ENCODE data around the gene LSM12. TPM values are rescaled to one million over a fixed set of nuclear protein-coding genes. Genes with fewer than 3 reads are reported as not detected.

The LSM12 gene
- total RNA-seq, 1 experiment from 2014 or later, result 85.5 TPM

- Mint-ChIP-seq H3K4me3 (ENCODE audit: unreplicated experiment) (no peak overlapping the region), H3K4me1 (ENCODE audit: low read depth, unreplicated experiment) (no peaks in the 10 kb centered on the region), H3K27ac (ENCODE audit: unreplicated experiment) (no peak overlapping the region), H3K27me3 (ENCODE audit: insufficient read depth, unreplicated experiment) (peaks cover 22% of the 10 kb centered on the region), H3K36me3 (ENCODE audit: insufficient read depth, unreplicated experiment) (no peaks in the 10 kb centered on the region), H3K9me3 (ENCODE audit: unreplicated experiment) (no peaks in the 10 kb centered on the region)
- BruUV-seq (replicated peaks), result no TSS peak
- CTCF ChIA-PET, result no interaction called here
- Histone ChIP-seq H3K27me3 (replicated peaks; ENCODE audit: control insufficient read depth, insufficient read depth, low read length) (peaks cover 3% of the 10 kb centered on the region), H3K4me3 (ENCODE audit: low read depth, low read length) (no peak overlapping the region), H3K9me3 (no peaks in the 10 kb centered on the region), H3K36me3 (ENCODE audit: control insufficient read depth, insufficient read depth, low read length) (no peaks in the 10 kb centered on the region), H3K4me1 (peaks cover 12% of the 10 kb centered on the region; the same call in 1 of the 2 replicates)
- TF ChIP-seq, protein P1, sequence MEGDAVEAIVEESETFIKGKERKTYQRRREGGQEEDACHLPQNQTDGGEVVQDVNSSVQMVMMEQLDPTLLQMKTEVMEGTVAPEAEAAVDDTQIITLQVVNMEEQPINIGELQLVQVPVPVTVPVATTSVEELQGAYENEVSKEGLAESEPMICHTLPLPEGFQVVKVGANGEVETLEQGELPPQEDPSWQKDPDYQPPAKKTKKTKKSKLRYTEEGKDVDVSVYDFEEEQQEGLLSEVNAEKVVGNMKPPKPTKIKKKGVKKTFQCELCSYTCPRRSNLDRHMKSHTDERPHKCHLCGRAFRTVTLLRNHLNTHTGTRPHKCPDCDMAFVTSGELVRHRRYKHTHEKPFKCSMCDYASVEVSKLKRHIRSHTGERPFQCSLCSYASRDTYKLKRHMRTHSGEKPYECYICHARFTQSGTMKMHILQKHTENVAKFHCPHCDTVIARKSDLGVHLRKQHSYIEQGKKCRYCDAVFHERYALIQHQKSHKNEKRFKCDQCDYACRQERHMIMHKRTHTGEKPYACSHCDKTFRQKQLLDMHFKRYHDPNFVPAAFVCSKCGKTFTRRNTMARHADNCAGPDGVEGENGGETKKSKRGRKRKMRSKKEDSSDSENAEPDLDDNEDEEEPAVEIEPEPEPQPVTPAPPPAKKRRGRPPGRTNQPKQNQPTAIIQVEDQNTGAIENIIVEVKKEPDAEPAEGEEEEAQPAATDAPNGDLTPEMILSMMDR (IDR thresholded peaks at IDR 0.05; ENCODE audit: insufficient read depth in 1 of 2, low read depth in 1 of 2, low read length in 1 of 2, severe bottlenecking in 1 of 2, unreplicated experiment in 1 of 2), result no peak
- DNase-seq, result no peak
- POLR2A ChIA-PET, result no interaction called here
- intact Hi-C loops (cut with micrococcal nuclease; ENCODE audit: unreplicated experiment), result no loop called here
Observed at GRCh38 chr17:43988301-43988700, 78.2 kb downstream of the LSM12 start.

DNA sequence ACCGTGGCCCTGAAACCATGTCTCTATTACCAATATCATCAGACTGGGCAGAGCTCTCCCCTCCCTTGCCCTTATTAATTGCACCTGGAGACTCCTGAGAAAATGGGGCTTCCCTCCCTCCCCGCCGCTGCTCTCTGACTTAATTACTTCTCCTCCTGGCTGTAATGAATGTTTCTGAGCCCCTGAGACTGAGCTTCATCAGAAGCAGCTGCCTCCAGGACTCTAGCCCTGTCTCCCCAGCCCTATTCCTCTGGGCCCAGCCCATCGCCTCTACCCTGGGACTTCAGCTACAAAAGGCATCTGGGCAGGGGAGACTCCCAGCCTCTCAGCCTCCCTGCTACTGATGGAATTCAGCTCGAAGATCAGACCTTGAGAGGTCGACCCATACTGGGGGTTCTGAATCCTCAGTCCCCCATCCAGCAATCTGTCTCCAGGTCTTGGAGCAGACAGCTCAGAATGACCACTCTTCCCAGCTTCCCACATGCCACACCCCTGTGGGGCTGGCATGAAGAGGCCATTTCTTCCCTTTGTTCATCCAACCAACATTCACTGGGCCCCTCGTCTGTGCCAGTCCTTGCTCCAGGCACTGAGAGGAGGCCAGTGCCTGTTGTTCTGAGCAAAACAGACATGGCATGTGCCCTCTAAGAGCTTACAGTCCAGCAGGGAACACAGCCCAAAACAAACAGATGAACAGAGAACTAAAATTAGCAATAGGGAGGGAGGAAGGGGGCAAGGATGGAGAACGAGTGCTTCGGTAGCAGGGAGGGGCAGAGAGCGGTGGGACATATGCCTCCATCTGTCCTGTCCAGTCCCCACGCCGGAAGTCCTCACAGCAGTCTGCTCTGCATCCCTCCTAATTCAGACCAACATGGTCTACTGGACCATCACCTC lies 79.1 kb downstream of the LSM12 start:
- H3K27me3 Mint-ChIP-seq (ENCODE audit: insufficient read depth, unreplicated experiment), result peaks cover 25% of the 10 kb centered on the region
- TF ChIP-seq, protein P1 (IDR thresholded peaks at IDR 0.05; ENCODE audit: insufficient read depth in 1 of 2, low read depth in 1 of 2, low read length in 1 of 2, severe bottlenecking in 1 of 2, unreplicated experiment in 1 of 2), result no peak
- intact Hi-C loops (cut with micrococcal nuclease; ENCODE audit: unreplicated experiment), result no loop called here

GRCh38 chr17:43986225-43986981 lies 80.1 kb downstream of the LSM12 start:
- no peak overlapping the region for H3K4me3 Mint-ChIP-seq (ENCODE audit: unreplicated experiment)
- no peaks in the 10 kb centered on the region for H3K9me3 Mint-ChIP-seq (ENCODE audit: unreplicated experiment)
- Histone ChIP-seq H3K9me3 (no peaks in the 10 kb centered on the region), H3K36me3 (ENCODE audit: control insufficient read depth, insufficient read depth, low read length) (no peaks in the 10 kb centered on the region), H3K27me3 (replicated peaks; ENCODE audit: control insufficient read depth, insufficient read depth, low read length) (peaks cover 5% of the 10 kb centered on the region), H3K4me1 (peaks cover 15% of the 10 kb centered on the region; the same call in 1 of the 2 replicates), H3K4me3 (ENCODE audit: low read depth, low read length) (no peak overlapping the region)
- no peak for DNase-seq
- BruUV-seq (replicated peaks), result no TSS peak
- TF ChIP-seq, protein P1 (IDR thresholded peaks at IDR 0.05; ENCODE audit: insufficient read depth in 1 of 2, low read depth in 1 of 2, low read length in 1 of 2, severe bottlenecking in 1 of 2, unreplicated experiment in 1 of 2), result no peak
- no peaks in the 10 kb centered on the region for H3K4me1 Mint-ChIP-seq (ENCODE audit: low read depth, unreplicated experiment)
- POLR2A ChIA-PET, result no interaction called here
- intact Hi-C loops (cut with micrococcal nuclease; ENCODE audit: unreplicated experiment), result no loop called here
- H3K27ac Mint-ChIP-seq (ENCODE audit: unreplicated experiment), result no peak overlapping the region
- H3K36me3 Mint-ChIP-seq (ENCODE audit: insufficient read depth, unreplicated experiment), result no peaks in the 10 kb centered on the region
- peaks cover 33% of the 10 kb centered on the region for H3K27me3 Mint-ChIP-seq (ENCODE audit: insufficient read depth, unreplicated experiment)
- CTCF ChIA-PET, result interaction anchor here (0.8 kb wide), 1 partner anchor 72 kb away, joined by 3 read pairs; no protein-coding TSS in a partner anchor

More for the DNA sequence above, 79.1 kb downstream of the LSM12 start:
- DNase-seq, result no peak
- no peaks in the 10 kb centered on the region for H3K4me1 Mint-ChIP-seq (ENCODE audit: low read depth, unreplicated experiment)
- H3K36me3 ChIP-seq (ENCODE audit: control insufficient read depth, insufficient read depth, low read length), result no peaks in the 10 kb centered on the region
- H3K27ac Mint-ChIP-seq (ENCODE audit: unreplicated experiment), result no peak overlapping the region
- H3K36me3 Mint-ChIP-seq (ENCODE audit: insufficient read depth, unreplicated experiment), result no peaks in the 10 kb centered on the region
- H3K27me3 ChIP-seq (replicated peaks; ENCODE audit: control insufficient read depth, insufficient read depth, low read length), result peaks cover 3% of the 10 kb centered on the region
- no peaks in the 10 kb centered on the region for H3K9me3 Mint-ChIP-seq (ENCODE audit: unreplicated experiment)
- H3K4me1 ChIP-seq, result peaks cover 15% of the 10 kb centered on the region; the same call in 1 of the 2 replicates
- H3K4me3 Mint-ChIP-seq (ENCODE audit: unreplicated experiment), result no peak overlapping the region
- H3K9me3 ChIP-seq, result no peaks in the 10 kb centered on the region
- CTCF ChIA-PET, result interaction anchor here (0.6 kb wide), 1 partner anchor 43 kb away, joined by 3 read pairs; no protein-coding TSS in a partner anchor
- no peak overlapping the region for H3K4me3 ChIP-seq (ENCODE audit: low read depth, low read length)
- POLR2A ChIA-PET, result no interaction called here
- BruUV-seq (replicated peaks), result no TSS peak
